T-helper 9 cell (primary cell): ENCODE measurements around the gene CUZD1.

Experiments used
- DNase-seq: peaks from one replicate; pipeline ENCODE4 v3.0.0-alpha.2; 2020

Gene CUZD1

GRCh38 chr10:122802282-122802681, 43.4 kb downstream of the CUZD1 start:
- DNase-seq: no peak

- DNase-seq: no peak
Observed at GRCh38 chr10:122798704-122799231, 46.9 kb downstream of the CUZD1 start.

GRCh38 chr10:122796796-122797195, 48.9 kb downstream of the CUZD1 start:
- no peak for DNase-seq

GRCh38 chr10:122795924-122796323, 49.7 kb downstream of the CUZD1 start:
- no peak for DNase-seq

DNA sequence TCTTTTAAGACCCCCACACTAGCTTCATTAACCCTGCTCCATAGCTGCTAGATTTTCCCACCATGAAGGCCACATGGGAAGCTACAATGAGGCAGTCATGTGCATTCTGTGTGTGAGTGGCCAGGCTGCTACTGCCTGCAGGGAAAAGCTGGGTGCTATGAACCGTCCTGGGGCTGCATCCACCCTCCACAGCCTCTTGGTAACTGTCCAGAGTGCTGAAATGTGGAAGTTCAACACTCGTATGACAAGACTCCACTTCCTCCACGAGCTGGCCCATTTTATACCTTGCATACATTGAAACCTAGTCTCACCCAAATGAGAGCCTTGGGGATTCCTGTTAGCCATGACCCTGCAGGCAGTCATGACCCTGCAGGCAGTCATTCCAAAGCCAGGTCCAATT, 59.4 kb downstream of the CUZD1 start:
- DNase-seq: no peak

DNA sequence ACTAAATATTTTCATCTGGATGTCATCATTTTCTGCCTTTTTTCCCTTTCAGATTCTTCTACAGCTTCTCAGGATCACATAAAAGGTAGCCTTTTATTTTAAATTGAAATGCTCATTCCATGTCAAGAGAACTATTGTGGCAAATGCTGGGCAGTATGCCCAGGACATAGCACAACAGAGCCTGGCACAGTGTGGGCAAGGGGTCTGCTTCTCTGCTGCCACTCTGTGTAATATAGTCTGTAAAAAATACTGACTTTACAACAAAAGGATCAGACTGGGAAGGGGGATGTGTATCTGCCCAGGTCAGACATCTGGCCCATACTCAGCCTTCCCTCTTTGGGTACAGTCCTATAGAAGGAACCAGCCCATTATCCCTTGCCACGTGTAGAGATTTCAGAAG, 62.7 kb downstream of the CUZD1 start:
- DNase-seq: no peak
